Measurements from ENCODE around the gene SELPLG.

- TF ChIP-seq SIN3A (IDR thresholded peaks at IDR 0.05; ENCODE audit: borderline replicate concordance, insufficient read depth, low read length) (no peak), POLR2AphosphoS5 (IDR thresholded peaks at IDR 0.05; ENCODE audit: low read depth, low read length) (no peak)
These were observed 652 bp upstream of the SELPLG start for GRCh38 chr12:108634341-108634751.
